Metanephros (tissue), 1 donor: ENCODE data around the gene MAU2. TPM values are rescaled to one million over a fixed set of nuclear protein-coding genes. Genes with fewer than 3 reads are reported as not detected.

Source experiments
- total RNA-seq: library from RNA; depleted of rRNA; stranded (reverse); fragments of >200 nt; gene quantifications from one replicate; pipeline ENCODE4 v1.2.3, GENCODE V29; 2014

MAU2 gene
- 83.8 TPM for total RNA-seq

GRCh38 chr19:19320361-19321140, at the start of gene MAU2, which contains the start of gene SUGP1:
MAU2 (plus strand) TSS chr19:19320829; CDS start chr19:19320860, 31 bp downstream.
SUGP1 (minus strand) TSS chr19:19320509; CDS start chr19:19320496, 13 bp downstream.

GRCh38 chr19:19404879-19405860, 84.5 kb downstream of the MAU2 start, which contains the start of gene GATAD2A:
GATAD2A (plus strand) TSS chr19:19405675; CDS start chr19:19465346, 59,671 bp downstream.

Other genes starting within 250 kb of the MAU2 start
- 26.9 TPM for gene TMEM161A, start 182.4 kb upstream of the MAU2 start, total RNA-seq
- 0.18 TPM for gene MEF2B, start 150.6 kb upstream of the MAU2 start, total RNA-seq
- gene BORCS8, start 128.7 kb upstream of the MAU2 start, total RNA-seq = 10.2 TPM
- gene RFXANK, start 128.6 kb upstream of the MAU2 start, total RNA-seq = 74.7 TPM
- gene NR2C2AP, start 117.4 kb upstream of the MAU2 start, total RNA-seq = 8.3 TPM
- 0.23 TPM for gene NCAN, start 108.9 kb upstream of the MAU2 start, total RNA-seq
- 2.3 TPM for gene TM6SF2, start 47.5 kb upstream of the MAU2 start, total RNA-seq
- gene SUGP1, start 320 bp upstream of the MAU2 start, total RNA-seq = 47.1 TPM
- 36.4 TPM for gene GATAD2A, start 84.8 kb downstream of the MAU2 start, total RNA-seq
- 3.5 TPM for gene TSSK6, start 194.7 kb downstream of the MAU2 start, total RNA-seq
- 100 TPM for gene NDUFA13, start 195.4 kb downstream of the MAU2 start, total RNA-seq
- gene YJEFN3, start 208.1 kb downstream of the MAU2 start, total RNA-seq = 2.7 TPM
- gene CILP2, start 217.4 kb downstream of the MAU2 start, total RNA-seq = 1.1 TPM